Subcutaneous adipose tissue (tissue), 4 donors: ENCODE measurements around the gene MRPL50. TPM values are rescaled to one million over a fixed set of nuclear protein-coding genes. Genes with fewer than 3 reads are reported as not detected.

ENCODE experiments used
- CTCF ChIP-seq: fragments of 450-650 bp; IDR thresholded peaks from one replicate; pipeline ENCODE4 v1.5.1; 2016; ENCODE audit warnings: low read depth, mild to moderate bottlenecking, control low read depth, antibody characterized with exemption, moderate library complexity
- total RNA-seq, 4 donors: library from RNA; depleted of rRNA; stranded (reverse); fragments of >200 nt; gene quantifications; one replicate each; pipeline ENCODE4 v1.1.0, GENCODE V29; 2016

MRPL50 gene
- total RNA-seq, 4 donors from 2014 or later, result 7.3 to 17.9 (median 8.1) TPM

- no peak for TF ChIP-seq CTCF
These were observed 33.2 kb downstream of the MRPL50 start for GRCh38 chr9:101365181-101365580.

GRCh38 chr9:101362450-101362849 is 36.0 kb downstream of the MRPL50 start:
- no peak for TF ChIP-seq CTCF

GRCh38 chr9:101360647-101361046 is 37.8 kb downstream of the MRPL50 start:
- no peak for TF ChIP-seq CTCF

- TF ChIP-seq CTCF, result no peak
These were observed 38.7 kb downstream of the MRPL50 start for GRCh38 chr9:101359679-101360078.

GRCh38 chr9:101356619-101357018 is 41.8 kb downstream of the MRPL50 start:
- no peak for TF ChIP-seq CTCF

GRCh38 chr9:101354765-101355708 is 43.4 kb downstream of the MRPL50 start:
- no peak for TF ChIP-seq CTCF

GRCh38 chr9:101354143-101354764 is 44.2 kb downstream of the MRPL50 start:
- no peak for TF ChIP-seq CTCF
